Astrocyte of the cerebellum (primary cell): ENCODE data around the gene NCOR1.

Experiments used
- DNase-seq: peaks from one replicate; pipeline ENCODE4 v3.0.0-alpha.2; 2011; ENCODE audit warnings: low read depth
- H3K4me3 ChIP-seq: 2 replicates; pipeline ENCODE4 v1.5.1; 2011; ENCODE audit warnings: mild to moderate bottlenecking, low read depth, low read length, moderate library complexity
- in situ Hi-C: cut with HindIII; loops from 2 replicates; pipeline ENCODE4 v1.10.0; 2017; ENCODE audit warnings: low sequenced_read_pairs
- TF ChIP-seq, protein P1 (sequence below): IDR thresholded peaks from 2 replicates; pipeline ENCODE4 v1.5.1; 2012; ENCODE audit warnings: low read length, low read depth, moderate library complexity, mild to moderate bottlenecking; ENCODE audit errors: missing control alignments

Gene NCOR1

DNA sequence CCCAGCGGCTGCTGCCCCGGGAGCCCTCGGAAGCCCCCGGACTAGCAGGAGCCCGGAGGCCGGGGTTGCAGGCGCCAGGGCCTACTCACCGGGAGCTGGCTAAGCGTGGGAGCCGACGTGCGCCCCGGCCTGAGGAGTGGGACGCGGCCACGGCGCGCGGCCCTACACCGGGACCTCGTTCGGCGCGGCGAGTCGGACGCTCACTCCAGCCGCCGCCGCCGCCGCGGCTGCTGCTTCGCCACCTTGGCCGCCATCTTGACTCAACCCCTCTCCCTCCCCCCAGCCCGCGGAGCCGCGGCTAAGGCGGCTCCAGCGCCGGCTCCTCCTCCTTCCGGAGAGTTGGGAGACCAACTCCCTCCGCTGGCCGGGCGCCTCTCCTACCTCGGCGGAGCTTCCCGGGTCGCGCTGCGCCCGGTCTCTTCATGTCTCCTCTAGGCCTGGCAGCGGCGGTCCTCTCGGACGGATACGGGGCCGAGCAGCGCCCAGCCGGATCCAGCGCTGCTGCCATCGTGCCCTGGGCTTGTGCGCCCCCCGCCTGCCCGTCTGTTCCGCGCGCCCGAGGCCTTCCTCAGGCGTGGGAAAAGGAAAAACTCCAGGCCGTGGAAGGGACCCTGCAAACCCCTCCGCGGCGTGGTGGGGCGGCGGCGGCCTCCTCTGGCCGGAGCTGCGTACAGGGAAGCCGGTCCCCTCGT, at the start of gene NCOR1:
Gene NCOR1 (minus strand): TSS at position 262 of the 692 bp plus-strand sequence. CDS start 20,965 bp downstream, outside the sequence.
- TF ChIP-seq, protein P1, sequence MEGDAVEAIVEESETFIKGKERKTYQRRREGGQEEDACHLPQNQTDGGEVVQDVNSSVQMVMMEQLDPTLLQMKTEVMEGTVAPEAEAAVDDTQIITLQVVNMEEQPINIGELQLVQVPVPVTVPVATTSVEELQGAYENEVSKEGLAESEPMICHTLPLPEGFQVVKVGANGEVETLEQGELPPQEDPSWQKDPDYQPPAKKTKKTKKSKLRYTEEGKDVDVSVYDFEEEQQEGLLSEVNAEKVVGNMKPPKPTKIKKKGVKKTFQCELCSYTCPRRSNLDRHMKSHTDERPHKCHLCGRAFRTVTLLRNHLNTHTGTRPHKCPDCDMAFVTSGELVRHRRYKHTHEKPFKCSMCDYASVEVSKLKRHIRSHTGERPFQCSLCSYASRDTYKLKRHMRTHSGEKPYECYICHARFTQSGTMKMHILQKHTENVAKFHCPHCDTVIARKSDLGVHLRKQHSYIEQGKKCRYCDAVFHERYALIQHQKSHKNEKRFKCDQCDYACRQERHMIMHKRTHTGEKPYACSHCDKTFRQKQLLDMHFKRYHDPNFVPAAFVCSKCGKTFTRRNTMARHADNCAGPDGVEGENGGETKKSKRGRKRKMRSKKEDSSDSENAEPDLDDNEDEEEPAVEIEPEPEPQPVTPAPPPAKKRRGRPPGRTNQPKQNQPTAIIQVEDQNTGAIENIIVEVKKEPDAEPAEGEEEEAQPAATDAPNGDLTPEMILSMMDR: peak; percentile 37
- DNase-seq: peak; percentile 84
- in situ Hi-C loops: no loop called here
- peak within 1 kb of the TSS; percentile 80 for H3K4me3 ChIP-seq

DNA sequence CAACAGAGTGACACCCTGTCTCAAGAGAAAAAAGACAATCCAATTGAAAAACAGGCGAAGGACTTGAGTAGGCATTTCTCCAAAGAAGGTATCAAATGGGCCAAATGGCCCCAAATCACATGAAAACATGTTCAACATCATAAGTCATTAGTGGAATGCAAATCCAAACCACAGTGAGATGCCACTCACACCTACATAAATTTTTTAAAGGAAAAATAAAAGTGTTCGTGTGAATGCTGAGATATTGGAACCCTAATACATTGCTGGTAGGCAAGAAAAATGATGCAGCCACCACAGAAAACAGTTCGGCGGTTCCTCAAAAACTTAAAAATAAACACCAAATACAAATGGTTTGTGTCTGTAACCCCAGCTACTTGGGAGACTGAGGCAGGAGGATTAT, 46.9 kb upstream of the NCOR1 start:
- TF ChIP-seq, protein P1: no peak
- no peak overlapping the region for H3K4me3 ChIP-seq
- DNase-seq: no peak
- in situ Hi-C loops: no loop called here

DNA sequence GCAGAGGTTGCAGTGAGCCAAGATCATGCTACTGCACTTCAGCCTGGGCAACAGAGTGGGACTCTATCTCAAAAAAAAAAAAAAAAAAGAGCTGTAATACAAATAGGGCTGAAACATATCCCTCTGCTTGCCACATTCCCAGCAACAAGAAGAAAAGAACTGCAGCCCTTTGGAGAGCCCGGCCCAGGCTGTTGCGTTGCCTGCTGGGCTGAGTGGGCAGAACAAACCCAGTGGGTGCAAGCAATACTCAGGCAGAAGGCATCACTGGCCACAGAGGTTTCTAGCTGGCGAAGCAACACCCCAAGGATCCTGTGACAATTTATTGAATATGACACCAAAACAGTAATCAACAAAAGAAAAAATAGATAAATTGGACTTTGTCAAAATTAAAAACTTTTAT, 45.7 kb upstream of the NCOR1 start:
- no peak for DNase-seq
- H3K4me3 ChIP-seq: no peak overlapping the region
- in situ Hi-C loops: no loop called here
- TF ChIP-seq, protein P1: no peak

DNA sequence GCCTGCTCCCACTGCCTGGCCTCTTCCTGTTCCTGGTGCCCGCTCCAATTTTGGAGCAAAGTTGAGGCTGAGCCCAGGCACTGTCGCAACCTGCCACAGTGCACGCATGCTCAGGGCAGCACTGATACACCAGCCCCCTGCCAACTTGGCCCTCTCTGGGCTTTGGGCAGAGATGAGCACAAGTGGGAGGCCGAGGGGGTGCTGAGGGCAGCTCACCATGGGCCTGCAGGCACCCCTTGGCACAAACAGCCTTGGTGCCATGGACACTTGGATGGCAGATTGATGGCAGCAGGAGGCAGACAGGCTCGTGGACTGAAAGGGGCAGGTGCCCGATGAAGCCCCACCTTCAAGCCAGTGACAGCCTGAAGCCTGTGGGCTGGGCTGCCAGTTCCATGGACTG, 44.6 kb upstream of the NCOR1 start:
- TF ChIP-seq, protein P1: no peak
- no peak for DNase-seq
- no peak overlapping the region for H3K4me3 ChIP-seq
- in situ Hi-C loops: no loop called here

DNA sequence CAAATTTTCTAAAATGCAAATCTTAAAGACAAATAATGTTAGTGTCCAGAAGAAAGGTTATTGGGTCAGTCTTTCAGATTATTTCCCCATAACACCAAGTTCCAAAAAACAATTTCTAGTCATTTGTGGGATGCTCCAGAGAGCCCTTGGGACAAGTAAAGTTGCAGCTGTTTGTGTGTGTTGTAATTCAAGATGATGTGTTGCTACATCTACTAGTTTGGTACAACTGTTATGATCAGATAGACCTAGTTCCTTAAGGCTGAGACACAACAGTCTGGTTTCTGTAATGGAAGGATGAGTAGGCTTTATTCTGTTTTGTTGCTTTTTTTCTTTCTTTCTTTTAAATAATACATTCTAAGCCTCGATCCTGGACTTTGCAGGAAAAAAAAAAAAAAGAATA, 43.6 kb upstream of the NCOR1 start:
- TF ChIP-seq, protein P1: no peak
- DNase-seq: no peak

DNA sequence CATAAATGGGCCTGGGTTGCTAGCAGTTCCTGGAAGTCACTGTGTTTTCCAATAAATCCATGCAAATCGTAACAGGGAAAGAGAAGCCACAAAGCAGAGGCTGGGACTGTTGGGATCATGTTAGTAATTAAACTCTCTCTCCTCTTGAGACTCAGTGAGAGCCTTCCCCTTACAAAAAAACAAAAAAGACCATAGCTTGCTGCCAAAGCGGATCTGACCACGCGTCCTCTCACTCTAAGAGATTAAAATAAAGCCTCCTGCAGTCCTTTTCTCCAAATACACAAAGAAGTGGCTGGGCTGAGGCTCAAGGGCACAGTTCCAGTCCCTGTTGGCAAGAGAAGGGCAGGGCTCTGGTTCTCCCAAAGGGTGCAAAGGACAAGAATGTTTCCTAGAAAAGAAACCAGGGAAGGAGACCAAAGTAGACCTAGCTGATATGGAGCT, 40.2 kb upstream of the NCOR1 start:
- in situ Hi-C loops: no loop called here
- TF ChIP-seq, protein P1: no peak
- peak; percentile 49 for DNase-seq
- peak overlapping the region; percentile 12 for H3K4me3 ChIP-seq

More for the DNA sequence above, 43.6 kb upstream of the NCOR1 start:
- in situ Hi-C loops: no loop called here
- no peak overlapping the region for H3K4me3 ChIP-seq
